Vagina (tissue), 2 donors: Measurements from ENCODE around the gene DDC.
"Not testable (repeated sequence)": the region's sequence is repeated elsewhere in the genome, so short reads cannot be mapped to it uniquely, and the experiment has no call there.

Experiments used
- POLR2A ChIP-seq, 2 donors: fragments of 450-650 bp; IDR thresholded peaks; one replicate each; pipeline ENCODE4 v1.6.1; 2017; ENCODE audit warnings: antibody characterized with exemption in 2 of 2, mild to moderate bottlenecking in 2 of 2, moderate library complexity in 2 of 2
- POLR2AphosphoS5 ChIP-seq, 2 donors: sonication (generic); formaldehyde crosslinking; IDR thresholded peaks; one replicate each; pipeline ENCODE4 v1.9.0; 2017; ENCODE audit warnings: antibody characterized with exemption in 2 of 2, mild to moderate bottlenecking in 2 of 2, low read depth in 1 of 2; ENCODE audit not compliant: insufficient read depth in 1 of 2

DNA sequence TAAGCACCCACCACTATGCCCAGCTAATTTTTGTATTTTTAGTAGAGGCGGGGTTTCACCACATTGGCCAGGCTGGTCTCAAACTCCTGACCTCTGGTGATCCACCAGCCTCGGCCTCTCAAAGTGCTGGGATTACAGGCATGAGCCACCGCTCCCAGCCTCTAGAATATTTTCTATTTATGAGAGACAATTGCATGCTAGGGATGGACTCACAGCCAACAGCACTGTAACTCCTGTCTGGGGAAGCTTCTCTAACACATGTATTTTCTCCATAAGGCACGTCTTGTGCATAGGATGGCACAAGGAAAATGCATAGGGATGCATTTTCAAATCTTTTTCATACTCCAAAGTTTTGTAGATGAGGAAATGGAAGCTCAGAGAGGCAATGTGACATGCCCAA lies 19.6 kb downstream of the DDC start:
- TF ChIP-seq POLR2A (IDR thresholded peaks at IDR 0.05); POLR2AphosphoS5 (IDR thresholded peaks at IDR 0.05; ENCODE audit: insufficient read depth in 1 of 2, low read depth in 1 of 2): not testable (repeated sequence)
